BJ (cell line): ENCODE data around the gene DIS3L2. TPM values are rescaled to one million over a fixed set of nuclear protein-coding genes. Genes with fewer than 3 reads are reported as not detected.

Experiments used
- CTCF ChIA-PET: fragments of 350-600 bp; formaldehyde crosslinking; extraction: SDS; loops from one replicate; lab custom pipeline; 2021; ENCODE audit warnings: antibody characterized with exemption, inconsistent platforms; lab: Yijun Ruan, JAX
- POLR2A ChIA-PET: fragments of 300-600 bp; sonication (Branson Sonifier 250); formaldehyde crosslinking; extraction: SDS; loops from one replicate; lab custom pipeline; 2021; ENCODE audit warnings: antibody characterized with exemption; lab: Charles Lee
- DNase-seq: peaks from one replicate; pipeline ENCODE4 v3.0.0-alpha.2; 2011; ENCODE audit warnings: low read depth
- H3K27me3 ChIP-seq: 2 replicates; pipeline ENCODE4 v1.6.0; 2011; ENCODE audit warnings: low read length; ENCODE audit not compliant: control insufficient read depth, insufficient read depth
- H3K36me3 ChIP-seq: 2 replicates; pipeline ENCODE4 v1.5.1; 2011; ENCODE audit warnings: low read length; ENCODE audit not compliant: control insufficient read depth, insufficient read depth
- H3K4me3 ChIP-seq: 2 replicates; pipeline ENCODE4 v1.5.1; 2011; ENCODE audit warnings: low read depth, mild to moderate bottlenecking, control low read depth, low read length
- polyA plus RNA-seq: library from polyadenylated mRNA; depleted of rRNA; stranded (reverse); fragments of >200 nt; gene quantifications from 2 replicates; pipeline ENCODE4 v1.2.3, GENCODE V29; 2011
- TF ChIP-seq, protein P1 (sequence below): IDR thresholded peaks from 2 replicates; pipeline ENCODE4 v1.5.1; 2011; ENCODE audit warnings: low read depth, mild to moderate bottlenecking, control low read depth, inconsistent platforms, low read length, moderate library complexity; ENCODE audit not compliant: insufficient read depth

DIS3L2 gene
- polyA plus RNA-seq, 1 experiment, result 12.4 TPM

DNA sequence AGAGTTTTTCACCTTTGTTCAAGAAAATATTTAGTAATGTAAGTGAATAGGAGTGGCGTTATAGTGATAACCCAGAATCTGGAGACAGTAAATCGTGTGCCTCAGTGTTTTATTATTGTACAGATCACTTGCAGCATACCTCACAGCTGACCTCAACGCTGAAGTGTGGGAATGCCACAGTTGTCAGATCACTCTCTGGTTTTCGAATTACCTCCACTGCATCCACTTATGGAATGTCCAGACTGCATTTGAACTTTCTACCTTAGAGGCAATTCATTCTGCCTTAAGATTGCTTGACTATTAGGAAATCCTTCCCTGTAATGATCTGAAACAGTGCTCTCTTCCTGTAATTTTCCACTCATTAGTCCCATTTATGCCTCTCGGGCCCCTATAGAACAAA is 252.5 kb downstream of the DIS3L2 start:
- CTCF ChIA-PET, result no interaction called here
- Histone ChIP-seq H3K36me3 (peaks cover 6% of the 10 kb centered on the region), H3K27me3 (no peaks in the 10 kb centered on the region), H3K4me3 (no peak overlapping the region)
- TF ChIP-seq, protein P1, sequence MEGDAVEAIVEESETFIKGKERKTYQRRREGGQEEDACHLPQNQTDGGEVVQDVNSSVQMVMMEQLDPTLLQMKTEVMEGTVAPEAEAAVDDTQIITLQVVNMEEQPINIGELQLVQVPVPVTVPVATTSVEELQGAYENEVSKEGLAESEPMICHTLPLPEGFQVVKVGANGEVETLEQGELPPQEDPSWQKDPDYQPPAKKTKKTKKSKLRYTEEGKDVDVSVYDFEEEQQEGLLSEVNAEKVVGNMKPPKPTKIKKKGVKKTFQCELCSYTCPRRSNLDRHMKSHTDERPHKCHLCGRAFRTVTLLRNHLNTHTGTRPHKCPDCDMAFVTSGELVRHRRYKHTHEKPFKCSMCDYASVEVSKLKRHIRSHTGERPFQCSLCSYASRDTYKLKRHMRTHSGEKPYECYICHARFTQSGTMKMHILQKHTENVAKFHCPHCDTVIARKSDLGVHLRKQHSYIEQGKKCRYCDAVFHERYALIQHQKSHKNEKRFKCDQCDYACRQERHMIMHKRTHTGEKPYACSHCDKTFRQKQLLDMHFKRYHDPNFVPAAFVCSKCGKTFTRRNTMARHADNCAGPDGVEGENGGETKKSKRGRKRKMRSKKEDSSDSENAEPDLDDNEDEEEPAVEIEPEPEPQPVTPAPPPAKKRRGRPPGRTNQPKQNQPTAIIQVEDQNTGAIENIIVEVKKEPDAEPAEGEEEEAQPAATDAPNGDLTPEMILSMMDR, result no peak
- no peak for DNase-seq
- POLR2A ChIA-PET, result no interaction called here

- TF ChIP-seq, protein P1, result no peak
- ChIA-PET CTCF (interaction anchor here (1.7 kb wide), 1 partner anchor 13 kb away, joined by 3 read pairs; no protein-coding TSS in a partner anchor), POLR2A (no interaction called here)
- no peaks in the 10 kb centered on the region for H3K27me3 ChIP-seq
- no peak overlapping the region for H3K4me3 ChIP-seq
- no peak for DNase-seq
- H3K36me3 ChIP-seq, result 0 out of 2 replicates have a peak, but pooled peaks cover 1% of the 10 kb centered on the region
Measured at GRCh38 chr2:232216028-232216427, 254.5 kb downstream of the DIS3L2 start.

DNA sequence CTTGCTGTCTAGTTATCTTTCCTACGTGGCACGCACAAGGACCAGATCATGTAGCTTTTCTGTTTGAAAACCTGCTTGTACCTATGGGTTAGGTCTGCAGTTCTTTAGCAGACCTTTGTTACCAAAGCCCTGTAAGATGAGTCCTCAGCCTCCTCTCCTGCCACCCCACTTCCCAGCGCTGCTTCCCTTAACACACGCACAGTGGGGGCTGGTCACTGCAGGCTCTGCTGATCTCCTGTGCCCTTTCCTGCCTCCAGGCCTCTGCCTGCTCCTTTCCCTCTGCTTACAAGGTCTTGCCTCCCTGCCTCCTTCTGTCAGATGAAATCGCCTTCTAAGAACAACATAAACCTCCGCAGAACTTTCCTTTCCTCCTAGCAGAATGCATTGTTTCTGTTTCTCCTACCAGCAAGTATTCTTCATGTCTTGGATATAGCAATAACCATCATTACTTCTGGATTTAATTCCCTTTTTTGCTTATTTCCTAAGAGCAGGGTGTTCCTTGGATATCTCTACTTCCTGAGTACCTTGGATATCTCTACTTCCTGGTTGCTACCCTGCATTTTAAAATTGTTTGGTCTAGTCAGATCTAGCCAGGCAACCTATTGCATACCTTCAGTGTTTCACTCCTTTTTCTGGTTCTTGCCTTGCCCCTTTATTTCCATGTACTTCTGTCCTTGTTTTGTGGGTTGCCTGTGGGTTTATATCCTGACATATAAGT is 257.4 kb downstream of the DIS3L2 start:
- no peak for DNase-seq
- TF ChIP-seq, protein P1, result no peak
- Histone ChIP-seq H3K4me3 (no peak overlapping the region), H3K36me3 (0 out of 2 replicates have a peak, but pooled peaks cover 1% of the 10 kb centered on the region), H3K27me3 (no peaks in the 10 kb centered on the region)
- ChIA-PET CTCF (no interaction called here), POLR2A (no interaction called here)

GRCh38 chr2:232219496-232219870 is 258.0 kb downstream of the DIS3L2 start:
- ChIA-PET CTCF (no interaction called here), POLR2A (no interaction called here)
- H3K4me3 ChIP-seq, result no peak overlapping the region
- TF ChIP-seq, protein P1, result no peak
- 0 out of 2 replicates have a peak, but pooled peaks cover 1% of the 10 kb centered on the region for H3K36me3 ChIP-seq
- no peak for DNase-seq
- no peaks in the 10 kb centered on the region for H3K27me3 ChIP-seq

DNA sequence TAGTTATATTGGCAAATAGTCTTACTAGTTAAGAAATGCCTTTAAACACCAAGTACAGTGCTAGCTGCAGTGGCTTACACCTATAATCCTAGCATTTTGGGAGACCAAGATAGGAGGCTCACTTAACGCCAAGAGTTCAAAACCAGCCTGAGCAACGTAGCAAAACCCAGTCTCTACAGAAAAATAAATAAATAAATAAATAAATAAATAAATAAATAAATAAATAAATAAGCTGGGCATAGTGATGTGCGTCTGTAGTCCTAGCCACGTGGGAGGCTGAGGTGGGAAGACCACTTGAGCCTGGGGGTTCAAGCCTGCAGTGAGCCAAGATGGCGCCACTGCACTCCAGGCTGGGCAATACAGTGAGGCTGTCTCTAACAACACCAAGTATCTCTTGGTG is 258.4 kb downstream of the DIS3L2 start:
- no peak for DNase-seq
- ChIA-PET POLR2A (no interaction called here), CTCF (no interaction called here)
- Histone ChIP-seq H3K27me3 (no peaks in the 10 kb centered on the region), H3K4me3 (no peak overlapping the region), H3K36me3 (0 out of 2 replicates have a peak, but pooled peaks cover 1% of the 10 kb centered on the region)
- TF ChIP-seq, protein P1, result no peak
